22Rv1 (cell line): ENCODE data around the gene DIAPH2.

Source experiments
- H3K27ac ChIP-seq: fragments of 450-650 bp; 2 replicates; pipeline ENCODE4 v1.5.1; 2017
- ZFX ChIP-seq: fragments of 450-650 bp; IDR thresholded peaks from 2 replicates; pipeline ENCODE4 v1.6.1; 2017; ENCODE audit warnings: antibody characterized with exemption, borderline replicate concordance
- TF ChIP-seq, protein P1 (sequence below): fragments of 450-650 bp; IDR thresholded peaks from 2 replicates; pipeline ENCODE4 v1.5.1; 2017; ENCODE audit warnings: mild to moderate bottlenecking

The DIAPH2 gene

DNA sequence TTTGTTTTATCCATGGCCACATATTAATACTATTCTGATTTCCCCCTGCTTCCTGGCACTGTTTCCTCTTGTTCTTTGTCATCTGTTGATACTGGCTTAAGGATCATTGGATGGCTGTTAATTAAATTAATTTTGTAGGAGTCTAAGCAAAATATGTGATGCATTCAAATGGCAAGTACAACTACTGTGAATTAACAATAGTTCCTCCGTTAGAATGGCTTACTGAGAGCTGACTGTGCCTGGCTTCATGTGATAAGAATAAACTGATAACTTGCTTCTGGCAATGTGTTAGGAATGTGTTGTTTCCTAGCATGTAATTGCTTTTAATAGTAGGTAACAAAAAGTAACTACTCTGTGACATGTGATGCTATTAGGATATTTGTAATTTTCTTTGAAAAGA lies 297.5 kb downstream of the DIAPH2 start:
- TF ChIP-seq, protein P1, sequence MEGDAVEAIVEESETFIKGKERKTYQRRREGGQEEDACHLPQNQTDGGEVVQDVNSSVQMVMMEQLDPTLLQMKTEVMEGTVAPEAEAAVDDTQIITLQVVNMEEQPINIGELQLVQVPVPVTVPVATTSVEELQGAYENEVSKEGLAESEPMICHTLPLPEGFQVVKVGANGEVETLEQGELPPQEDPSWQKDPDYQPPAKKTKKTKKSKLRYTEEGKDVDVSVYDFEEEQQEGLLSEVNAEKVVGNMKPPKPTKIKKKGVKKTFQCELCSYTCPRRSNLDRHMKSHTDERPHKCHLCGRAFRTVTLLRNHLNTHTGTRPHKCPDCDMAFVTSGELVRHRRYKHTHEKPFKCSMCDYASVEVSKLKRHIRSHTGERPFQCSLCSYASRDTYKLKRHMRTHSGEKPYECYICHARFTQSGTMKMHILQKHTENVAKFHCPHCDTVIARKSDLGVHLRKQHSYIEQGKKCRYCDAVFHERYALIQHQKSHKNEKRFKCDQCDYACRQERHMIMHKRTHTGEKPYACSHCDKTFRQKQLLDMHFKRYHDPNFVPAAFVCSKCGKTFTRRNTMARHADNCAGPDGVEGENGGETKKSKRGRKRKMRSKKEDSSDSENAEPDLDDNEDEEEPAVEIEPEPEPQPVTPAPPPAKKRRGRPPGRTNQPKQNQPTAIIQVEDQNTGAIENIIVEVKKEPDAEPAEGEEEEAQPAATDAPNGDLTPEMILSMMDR, result no peak
- TF ChIP-seq ZFX, result no peak
- no peak overlapping the region for H3K27ac ChIP-seq

DNA sequence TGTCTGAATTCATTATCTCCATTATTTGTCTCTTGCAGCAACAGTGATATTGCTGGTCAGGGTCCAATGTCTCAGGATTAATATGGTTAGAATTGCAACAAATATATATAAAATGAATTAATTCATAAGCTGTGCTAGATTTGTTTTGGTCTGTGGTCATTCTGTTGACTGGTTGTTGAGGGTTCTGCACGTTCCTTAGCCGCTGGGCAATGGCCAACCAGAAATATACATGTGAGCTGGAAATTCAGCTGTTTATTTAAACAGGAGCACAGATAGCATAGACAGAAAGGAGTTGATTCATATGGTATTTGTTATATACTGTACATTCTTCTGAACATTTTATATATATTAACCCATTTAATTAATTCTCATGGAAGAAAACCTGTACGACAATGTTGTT lies 299.9 kb downstream of the DIAPH2 start:
- TF ChIP-seq, protein P1, result no peak
- TF ChIP-seq ZFX, result no peak
- H3K27ac ChIP-seq, result no peak overlapping the region

DNA sequence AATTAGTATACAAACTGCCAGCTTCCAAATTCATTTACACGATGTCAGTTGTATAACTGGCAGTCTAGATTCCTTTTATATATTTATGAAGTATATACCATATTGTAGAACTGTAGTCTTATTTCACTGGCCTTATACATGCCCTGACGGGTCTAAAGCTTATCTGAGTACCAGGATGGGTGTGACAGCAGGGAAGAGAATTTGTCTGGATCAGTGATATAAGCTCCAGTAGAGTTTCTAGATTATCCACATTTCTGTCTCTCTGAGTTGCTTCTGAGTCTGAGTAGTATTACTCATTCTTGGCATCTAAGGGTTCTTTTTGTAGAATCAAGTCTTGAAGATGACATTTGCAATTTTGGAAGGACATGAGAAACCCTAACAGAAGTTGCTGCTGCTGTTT lies 300.4 kb downstream of the DIAPH2 start:
- H3K27ac ChIP-seq, result no peak overlapping the region
- TF ChIP-seq, protein P1, result no peak
- TF ChIP-seq ZFX, result no peak

DNA sequence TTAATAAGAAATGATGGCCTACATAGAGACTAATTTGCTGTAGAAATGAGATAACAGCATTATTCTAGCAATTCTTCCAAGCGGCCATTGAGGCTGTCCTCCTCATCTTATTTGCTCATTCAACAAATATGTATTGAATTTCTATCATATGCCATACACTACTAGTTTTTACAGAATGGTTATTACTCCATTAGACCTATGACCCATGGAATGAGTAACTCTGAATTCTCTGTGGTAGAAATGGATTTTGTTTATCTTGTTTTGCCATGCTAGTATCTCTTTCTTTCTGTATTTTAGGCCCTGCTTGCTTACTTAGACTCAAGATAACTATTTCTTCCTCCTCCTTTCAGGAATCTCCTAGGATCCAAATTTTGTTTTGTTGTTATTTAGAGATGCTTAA lies 302.6 kb downstream of the DIAPH2 start:
- no peak for TF ChIP-seq ZFX
- TF ChIP-seq, protein P1, result no peak
- no peak overlapping the region for H3K27ac ChIP-seq

DNA sequence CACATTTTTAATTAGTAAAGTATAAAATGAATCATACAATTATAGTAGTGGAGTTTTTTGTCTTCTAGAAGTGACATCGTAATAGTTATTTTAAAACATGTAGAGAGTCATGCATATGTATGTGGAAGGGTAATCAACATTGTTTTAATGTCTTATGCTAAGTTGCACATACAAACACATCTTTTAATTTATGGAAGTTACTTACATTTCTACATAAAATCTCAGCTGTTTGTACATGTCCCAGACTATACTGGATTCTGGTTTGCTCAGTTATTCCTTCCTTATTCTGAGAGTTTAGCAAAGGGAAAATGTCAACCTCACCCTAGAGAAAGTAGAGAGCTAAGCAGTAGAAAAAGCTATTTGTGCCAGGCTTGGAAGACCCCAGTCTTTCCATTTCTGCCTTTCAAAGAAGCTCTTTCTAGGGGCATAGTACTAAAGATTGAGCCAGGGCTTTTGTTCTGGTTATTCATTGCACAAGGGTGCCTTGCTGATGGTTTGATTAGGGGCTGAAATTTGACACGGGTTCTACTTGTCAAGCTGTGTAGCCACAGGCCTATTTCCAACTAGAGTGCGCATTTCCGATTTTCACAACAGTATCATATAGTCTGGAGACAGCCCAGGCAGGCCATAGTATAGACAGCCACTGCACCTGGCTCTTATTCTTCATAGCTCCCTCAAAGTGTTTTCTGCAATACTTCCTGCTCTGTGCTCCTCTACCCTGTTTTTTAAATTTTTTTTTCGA lies 305.4 kb downstream of the DIAPH2 start:
- TF ChIP-seq, protein P1, result no peak
- no peak for TF ChIP-seq ZFX
- no peak overlapping the region for H3K27ac ChIP-seq

DNA sequence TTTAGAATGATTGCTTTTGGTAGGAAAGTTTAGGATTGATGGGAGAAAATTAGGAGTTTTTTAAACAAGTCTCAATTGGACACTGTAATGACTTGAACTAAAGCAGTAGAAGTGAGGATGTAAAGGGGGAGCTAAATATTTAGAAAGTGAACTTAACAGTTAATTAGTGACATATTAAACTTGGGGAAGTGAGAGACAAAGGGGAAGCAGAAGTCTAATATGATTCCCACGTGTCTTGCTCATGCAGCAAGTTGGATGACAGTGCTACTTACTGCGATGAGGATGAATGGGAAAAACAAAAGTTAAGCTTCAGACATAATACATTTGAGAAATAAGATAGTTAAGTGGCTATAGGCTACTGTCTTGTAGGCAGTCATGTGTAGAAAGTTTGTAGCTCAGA lies 309.5 kb downstream of the DIAPH2 start:
- no peak for TF ChIP-seq ZFX
- TF ChIP-seq, protein P1, result no peak
- no peak overlapping the region for H3K27ac ChIP-seq

DNA sequence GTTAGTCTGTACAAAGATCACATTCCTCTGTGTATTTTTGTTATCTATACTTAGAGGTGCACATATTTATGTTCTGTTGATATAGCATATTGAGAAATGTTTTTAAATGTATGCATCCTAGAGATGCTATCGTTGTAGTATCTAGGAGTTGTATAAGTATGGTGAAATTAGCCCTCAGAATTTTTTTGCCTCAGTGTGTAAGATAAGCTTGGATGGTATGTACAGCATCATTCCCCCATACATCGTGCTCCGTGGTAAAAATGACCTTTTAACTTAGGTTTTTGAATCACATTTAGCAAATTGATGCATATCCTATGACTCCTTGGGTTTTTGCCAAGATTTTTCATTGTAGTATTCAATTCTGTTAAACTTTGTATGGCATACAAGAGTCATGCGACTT lies 312.6 kb downstream of the DIAPH2 start:
- no peak for TF ChIP-seq ZFX
- TF ChIP-seq, protein P1, result no peak
- H3K27ac ChIP-seq, result no peak overlapping the region
